ENCODE results near the gene PTGES. TPM values are rescaled to one million over a fixed set of nuclear protein-coding genes. Genes with fewer than 3 reads are reported as not detected.

PTGES gene
- total RNA-seq, 1 experiment from 2014 or later = 2.5 TPM

- Mint-ChIP-seq H3K4me3 (peak overlapping the region; percentile 61), H3K36me3 (no peaks in the 10 kb centered on the region), H3K27ac (no peak overlapping the region), H3K9me3 (no peaks in the 10 kb centered on the region), H3K4me1 (peaks cover 5% of the 10 kb centered on the region; the same call in 1 of the 2 replicates), H3K27me3 (ENCODE audit: low read depth) (no peaks in the 10 kb centered on the region; the same call in 1 of the 2 replicates)
- ChIA-PET POLR2A (interaction anchor here (0.5 to 1.3 kb wide), 7 partner anchors 10 to 558 kb away, joined by 3 to 9 read pairs (median 3); no protein-coding TSS in a partner anchor), CTCF (interaction anchor here (0.6 to 5.0 kb wide), 52 partner anchors 9 to 1038 kb away, joined by 3 to 101 read pairs (median 5); partner anchors contain the start of genes ASB6, MIGA2, PRRX2 and PTGES)
- DNase-seq (ENCODE audit: low spot score) = peak; percentile 90
- peak; percentile 85 for ATAC-seq
- no peak for TF ChIP-seq SP1 (CRISPR knock-in tag; conservative IDR thresholded peaks at IDR 0.05)
- TF ChIP-seq RORB (CRISPR knock-in tag; IDR thresholded peaks at IDR 0.05) = no peak
- TF ChIP-seq JUN (CRISPR knock-in tag; IDR thresholded peaks at IDR 0.05) = no peak
- TF ChIP-seq E2F4 (CRISPR knock-in tag; IDR thresholded peaks at IDR 0.05; ENCODE audit: borderline replicate concordance, low read depth) = no peak
- no peak for TF ChIP-seq AFF4 (CRISPR knock-in tag; IDR thresholded peaks at IDR 0.05; ENCODE audit: borderline replicate concordance)
- TF ChIP-seq ATF6 (CRISPR knock-in tag; IDR thresholded peaks at IDR 0.05) = no peak
- TF ChIP-seq ATF2 (CRISPR knock-in tag; IDR thresholded peaks at IDR 0.05; ENCODE audit: borderline replicate concordance, low read depth) = no peak
- no peak for TF ChIP-seq MXD4 (CRISPR knock-in tag; IDR thresholded peaks at IDR 0.05; ENCODE audit: borderline replicate concordance)
- TF ChIP-seq USF1 (CRISPR knock-in tag; IDR thresholded peaks at IDR 0.05) = no peak
- TF ChIP-seq FOXP1 (CRISPR knock-in tag; IDR thresholded peaks at IDR 0.05; ENCODE audit: borderline replicate concordance) = no peak
- TF ChIP-seq E2F5 (CRISPR knock-in tag; IDR thresholded peaks at IDR 0.05) = no peak
- no peak for TF ChIP-seq FOXJ3 (CRISPR knock-in tag; IDR thresholded peaks at IDR 0.05; ENCODE audit: borderline replicate concordance)
- TF ChIP-seq IRF1 (CRISPR knock-in tag; IDR thresholded peaks at IDR 0.05) = no peak
- TF ChIP-seq CDX4 (CRISPR knock-in tag; IDR thresholded peaks at IDR 0.05; ENCODE audit: borderline replicate concordance) = no peak
- TF ChIP-seq ZNF532 (CRISPR knock-in tag; IDR thresholded peaks at IDR 0.05; ENCODE audit: borderline replicate concordance) = no peak
- TF ChIP-seq ZMAT4 (CRISPR knock-in tag; IDR thresholded peaks at IDR 0.05) = no peak
- TF ChIP-seq EMX1 (CRISPR knock-in tag; IDR thresholded peaks at IDR 0.05) = no peak
- no peak for TF ChIP-seq JAZF1 (CRISPR knock-in tag; IDR thresholded peaks at IDR 0.05)
Observed at GRCh38 chr9:129737479-129738274, 15.2 kb downstream of the PTGES start.
